Astrocyte of the cerebellum (primary cell): ENCODE data around the gene SLC38A10.

Experiments used
- DNase-seq: peaks from one replicate; pipeline ENCODE4 v3.0.0-alpha.2; 2011; ENCODE audit warnings: low read depth
- H3K4me3 ChIP-seq: 2 replicates; pipeline ENCODE4 v1.5.1; 2011; ENCODE audit warnings: mild to moderate bottlenecking, low read depth, low read length, moderate library complexity
- CTCF ChIP-seq: IDR thresholded peaks from 2 replicates; pipeline ENCODE4 v1.5.1; 2012; ENCODE audit warnings: low read length, low read depth, moderate library complexity, mild to moderate bottlenecking; ENCODE audit errors: missing control alignments
- in situ Hi-C: cut with HindIII; loops from 2 replicates; pipeline ENCODE4 v1.10.0; 2017; ENCODE audit warnings: low sequenced_read_pairs

The SLC38A10 gene

GRCh38 chr17:81246679-81247338, 48.3 kb downstream of the SLC38A10 start:
- no peak for DNase-seq
- no peak for TF ChIP-seq CTCF
- in situ Hi-C loops: no loop called here
- H3K4me3 ChIP-seq: no peak overlapping the region

- no peak overlapping the region for H3K4me3 ChIP-seq
- no peak for DNase-seq
- in situ Hi-C loops: no loop called here
- no peak for TF ChIP-seq CTCF
Measured at GRCh38 chr17:81246343-81246670, 48.8 kb downstream of the SLC38A10 start.

- no peak for DNase-seq
Measured at GRCh38 chr17:81245665-81246342, 49.3 kb downstream of the SLC38A10 start.

GRCh38 chr17:81245024-81245664, 50.0 kb downstream of the SLC38A10 start:
- H3K4me3 ChIP-seq: no peak overlapping the region
- no peak for TF ChIP-seq CTCF
- DNase-seq: no peak
- in situ Hi-C loops: no loop called here

More at GRCh38 chr17:81245665-81246342, 49.3 kb downstream of the SLC38A10 start:
- no peak overlapping the region for H3K4me3 ChIP-seq
- in situ Hi-C loops: no loop called here
- TF ChIP-seq CTCF: no peak

GRCh38 chr17:81244358-81245023, 50.6 kb downstream of the SLC38A10 start:
- no peak overlapping the region for H3K4me3 ChIP-seq
- in situ Hi-C loops: no loop called here
- TF ChIP-seq CTCF: no peak
- DNase-seq: no peak

- in situ Hi-C loops: no loop called here
Measured at GRCh38 chr17:81243333-81243664, 51.8 kb downstream of the SLC38A10 start.

More at GRCh38 chr17:81243333-81243664, 51.8 kb downstream of the SLC38A10 start:
- H3K4me3 ChIP-seq: no peak overlapping the region
- DNase-seq: no peak
- TF ChIP-seq CTCF: no peak
